Fibroblast of lung (primary cell): ENCODE data around the gene PRKX.

Experiments used
- EZH2 ChIP-seq: IDR thresholded peaks from 2 replicates; pipeline ENCODE4 v1.5.1; 2012; ENCODE audit warnings: low read length, control low read depth, mild to moderate bottlenecking; ENCODE audit errors: missing control alignments
- TF ChIP-seq, protein P1 (sequence below), 2 donors: IDR thresholded peaks in 1 of 2; conservative IDR thresholded peaks in 1 of 2; 1 replicate in 1 of 2; 2 replicates in 1 of 2; pipeline ENCODE4 v1.5.1; 2011 to 2012; ENCODE audit warnings: low read length in 2 of 2, control low read depth in 1 of 2, inconsistent platforms in 1 of 2, low read depth in 1 of 2, mild to moderate bottlenecking in 1 of 2

GRCh38 chrX:3748052-3748559 is 34.7 kb upstream of the PRKX start:
- TF ChIP-seq, protein P1, sequence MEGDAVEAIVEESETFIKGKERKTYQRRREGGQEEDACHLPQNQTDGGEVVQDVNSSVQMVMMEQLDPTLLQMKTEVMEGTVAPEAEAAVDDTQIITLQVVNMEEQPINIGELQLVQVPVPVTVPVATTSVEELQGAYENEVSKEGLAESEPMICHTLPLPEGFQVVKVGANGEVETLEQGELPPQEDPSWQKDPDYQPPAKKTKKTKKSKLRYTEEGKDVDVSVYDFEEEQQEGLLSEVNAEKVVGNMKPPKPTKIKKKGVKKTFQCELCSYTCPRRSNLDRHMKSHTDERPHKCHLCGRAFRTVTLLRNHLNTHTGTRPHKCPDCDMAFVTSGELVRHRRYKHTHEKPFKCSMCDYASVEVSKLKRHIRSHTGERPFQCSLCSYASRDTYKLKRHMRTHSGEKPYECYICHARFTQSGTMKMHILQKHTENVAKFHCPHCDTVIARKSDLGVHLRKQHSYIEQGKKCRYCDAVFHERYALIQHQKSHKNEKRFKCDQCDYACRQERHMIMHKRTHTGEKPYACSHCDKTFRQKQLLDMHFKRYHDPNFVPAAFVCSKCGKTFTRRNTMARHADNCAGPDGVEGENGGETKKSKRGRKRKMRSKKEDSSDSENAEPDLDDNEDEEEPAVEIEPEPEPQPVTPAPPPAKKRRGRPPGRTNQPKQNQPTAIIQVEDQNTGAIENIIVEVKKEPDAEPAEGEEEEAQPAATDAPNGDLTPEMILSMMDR (conservative IDR thresholded peaks at IDR 0.05 in 1 of 2, IDR thresholded peaks at IDR 0.05 in 1 of 2; ENCODE audit: low read depth in 1 of 2, low read length in 2 of 2): no peak
- no peak for TF ChIP-seq EZH2
